Body of pancreas (tissue), 4 donors: Measurements from ENCODE around the gene CCDC149. TPM values are rescaled to one million over a fixed set of nuclear protein-coding genes. Genes with fewer than 3 reads are reported as not detected.

Source experiments
- ATAC-seq: fragments of 150-250 bp; one replicate; pipeline ENCODE4 v1.9.1; 2016
- DNase-seq, 4 donors: peaks; one replicate each; pipeline ENCODE4 v3.0.0-alpha.2; 2019
- H3K27ac ChIP-seq, 4 donors: fragments of 200-600 bp; sonication (generic); 1 replicate in 3 of 4; 2 replicates in 1 of 4; pipeline versions ENCODE4 v1.5.1 to v1.6.1; 2016 to 2019; ENCODE audit warnings: mild to moderate bottlenecking in 1 of 4, mixed read lengths in 1 of 4, moderate library complexity in 1 of 4
- H3K27me3 ChIP-seq, 2 donors: fragments of 200-600 bp; sonication (generic); one replicate each; pipeline ENCODE4 v1.6.0; 2016; ENCODE audit warnings: mild to moderate bottlenecking in 1 of 2
- H3K36me3 ChIP-seq, 2 donors: fragments of 200-600 bp; sonication (generic); replicated peaks in 1 of 2; 2 replicates each; pipeline ENCODE4 v1.5.1; 2016; ENCODE audit warnings: low read depth in 2 of 2; ENCODE audit not compliant: insufficient read depth in 1 of 2
- H3K4me1 ChIP-seq: fragments of 200-600 bp; sonication (generic); one replicate; pipeline ENCODE4 v1.6.0; 2016
- H3K4me3 ChIP-seq, 2 donors: fragments of 200-600 bp; sonication (generic); 1 replicate in 1 of 2; 2 replicates in 1 of 2; pipeline ENCODE4 v1.5.1; 2016 to 2019
- H3K9me3 ChIP-seq, 3 donors: fragments of 200-600 bp; sonication (generic); 1 replicate in 2 of 3; 2 replicates in 1 of 3; pipeline ENCODE4 v1.5.1; 2016
- CTCF ChIP-seq, 7 experiments: fragments of 450-650 bp in 4 of 7; fragments of 200-600 bp in 3 of 7; sonication (generic) in 3 of 7; IDR thresholded peaks; one replicate each; pipeline ENCODE4 v1.5.1; 2016 to 2019; ENCODE audit warnings: antibody characterized with exemption in 7 of 7
- POLR2A ChIP-seq, 3 donors: fragments of 450-650 bp; IDR thresholded peaks; one replicate each; pipeline ENCODE4 v1.6.1; 2016; ENCODE audit warnings: antibody characterized with exemption in 3 of 3, mild to moderate bottlenecking in 2 of 3
- WGBS, 2 donors: methylation state at CpG; one replicate each; pipeline ENCODE4 v1.1.5; 2017; 5-methylcytosine and 5-hydroxymethylcytosine counted together
- intact Hi-C: fragments of 100-400 bp; cut with DNase I; formaldehyde crosslinking; loops from one replicate; pipeline ENCODE4 v1.15.1; 2023
- total RNA-seq, 2 donors: library from RNA; depleted of rRNA; stranded (reverse); fragments of >200 nt; gene quantifications; one replicate each; pipeline ENCODE4 v1.1.0, GENCODE V29; 2016

Gene CCDC149
- total RNA-seq, 2 donors from 2014 or later = 9.6 to 15.0 TPM

GRCh38 chr4:24820541-24820940 is 92.3 kb downstream of the CCDC149 start:
- TF ChIP-seq CTCF (IDR thresholded peaks at IDR 0.05) (no peak), POLR2A (IDR thresholded peaks at IDR 0.05) (no peak)
- no peak overlapping the region for H3K27ac ChIP-seq
- no peak overlapping the region for H3K4me3 ChIP-seq
- H3K9me3 ChIP-seq = no peaks in the 10 kb centered on the region
- DNase-seq = no peak
- no peak for ATAC-seq
- H3K4me1 ChIP-seq = no peaks in the 10 kb centered on the region
- peaks cover 0 to 13% of the 10 kb centered on the region in 2 donors for H3K36me3 ChIP-seq
- no peaks in the 10 kb centered on the region for H3K27me3 ChIP-seq
- intact Hi-C loops = no loop called here

- ATAC-seq (no peak), DNase-seq (no peak)
- H3K27ac ChIP-seq = no peak overlapping the region
These were observed 96.0 kb downstream of the CCDC149 start for GRCh38 chr4:24816797-24817196.

GRCh38 chr4:24813732-24814131 is 99.1 kb downstream of the CCDC149 start:
- DNase-seq = no peak
- H3K4me3 ChIP-seq = no peak overlapping the region
- H3K36me3 ChIP-seq = peaks cover 0 to 3% of the 10 kb centered on the region in 2 donors
- no peaks in the 10 kb centered on the region for H3K4me1 ChIP-seq
- H3K27ac ChIP-seq = no peak overlapping the region
- H3K27me3 ChIP-seq = no peaks in the 10 kb centered on the region
- no peaks in the 10 kb centered on the region for H3K9me3 ChIP-seq
- WGBS, 2 donors = 86 to 98% methylated on average over 2 of the region's 2 CpGs
- no peak for ATAC-seq
- TF ChIP-seq CTCF (IDR thresholded peaks at IDR 0.05) (no peak), POLR2A (IDR thresholded peaks at IDR 0.05) (no peak)
- intact Hi-C loops = no loop called here

More at GRCh38 chr4:24816797-24817196, 96.0 kb downstream of the CCDC149 start:
- intact Hi-C loops = no loop called here
- Histone ChIP-seq H3K9me3 (no peaks in the 10 kb centered on the region), H3K4me3 (no peak overlapping the region), H3K4me1 (no peaks in the 10 kb centered on the region), H3K27me3 (no peaks in the 10 kb centered on the region), H3K36me3 (peaks cover 0 to 13% of the 10 kb centered on the region in 2 donors)
- 93 to 96% methylated on average over 16 to 18 of the region's 18 CpGs for WGBS, 2 donors
- TF ChIP-seq CTCF (IDR thresholded peaks at IDR 0.05) = no peak
- no peak for TF ChIP-seq POLR2A (IDR thresholded peaks at IDR 0.05)

GRCh38 chr4:24810871-24811631 is 101.8 kb downstream of the CCDC149 start:
- TF ChIP-seq CTCF (IDR thresholded peaks at IDR 0.05) (no peak), POLR2A (IDR thresholded peaks at IDR 0.05) (no peak)
- Histone ChIP-seq H3K27me3 (no peaks in the 10 kb centered on the region), H3K27ac (no peak overlapping the region), H3K4me3 (no peak overlapping the region), H3K9me3 (no peaks in the 10 kb centered on the region), H3K4me1 (no peaks in the 10 kb centered on the region), H3K36me3 (peaks cover 0 to 7% of the 10 kb centered on the region in 2 donors)
- intact Hi-C loops = no loop called here
- no peak for ATAC-seq
- 93 to 97% methylated on average over 6 of the region's 6 CpGs for WGBS, 2 donors
- no peak for DNase-seq
